Mesothelial cell of epicardium (in vitro differentiated cells): ENCODE results near the gene DDX11. TPM values are rescaled to one million over a fixed set of nuclear protein-coding genes. Genes with fewer than 3 reads are reported as not detected.
"Not testable (repeated sequence)": the region's sequence is repeated elsewhere in the genome, so short reads cannot be mapped to it uniquely, and the experiment has no call there.

Experiments used
- DNase-seq, 2 experiments: peaks; one replicate each; pipeline ENCODE4 v3.0.0; 2021; ENCODE audit warnings: low spot score in 2 of 2; ENCODE audit not compliant: unreplicated experiment in 2 of 2
- H3K27ac Mint-ChIP-seq: 2 replicates; pipeline ENCODE4 v1.8.0; 2021; ENCODE audit warnings: mixed read lengths
- H3K27me3 Mint-ChIP-seq: 2 replicates; pipeline ENCODE4 v1.8.0; 2021; ENCODE audit warnings: low read depth, mixed read lengths
- H3K36me3 Mint-ChIP-seq: 2 replicates; pipeline ENCODE4 v1.8.0; 2021; ENCODE audit warnings: mixed read lengths
- H3K4me1 Mint-ChIP-seq: 2 replicates; pipeline ENCODE4 v1.8.0; 2021; ENCODE audit warnings: mixed read lengths
- H3K4me3 Mint-ChIP-seq: 2 replicates; pipeline ENCODE4 v1.8.0; 2021; ENCODE audit warnings: mild to moderate bottlenecking, moderate library complexity, mixed read lengths
- H3K9me3 Mint-ChIP-seq: 2 replicates; pipeline ENCODE4 v1.8.0; 2021; ENCODE audit warnings: mixed read lengths
- CTCF ChIP-seq: fragments of 200-600 bp; sonication (generic); IDR thresholded peaks from one replicate; pipeline ENCODE4 v1.5.0; 2021; ENCODE audit warnings: antibody characterized with exemption; ENCODE audit not compliant: unreplicated experiment
- total RNA-seq: library from RNA; stranded (reverse); gene quantifications from 3 replicates; pipeline ENCODE4 v1.2.1, GENCODE V29; 2021

The DDX11 gene
- total RNA-seq, 1 donor from 2014 or later, result 114 TPM

DNA sequence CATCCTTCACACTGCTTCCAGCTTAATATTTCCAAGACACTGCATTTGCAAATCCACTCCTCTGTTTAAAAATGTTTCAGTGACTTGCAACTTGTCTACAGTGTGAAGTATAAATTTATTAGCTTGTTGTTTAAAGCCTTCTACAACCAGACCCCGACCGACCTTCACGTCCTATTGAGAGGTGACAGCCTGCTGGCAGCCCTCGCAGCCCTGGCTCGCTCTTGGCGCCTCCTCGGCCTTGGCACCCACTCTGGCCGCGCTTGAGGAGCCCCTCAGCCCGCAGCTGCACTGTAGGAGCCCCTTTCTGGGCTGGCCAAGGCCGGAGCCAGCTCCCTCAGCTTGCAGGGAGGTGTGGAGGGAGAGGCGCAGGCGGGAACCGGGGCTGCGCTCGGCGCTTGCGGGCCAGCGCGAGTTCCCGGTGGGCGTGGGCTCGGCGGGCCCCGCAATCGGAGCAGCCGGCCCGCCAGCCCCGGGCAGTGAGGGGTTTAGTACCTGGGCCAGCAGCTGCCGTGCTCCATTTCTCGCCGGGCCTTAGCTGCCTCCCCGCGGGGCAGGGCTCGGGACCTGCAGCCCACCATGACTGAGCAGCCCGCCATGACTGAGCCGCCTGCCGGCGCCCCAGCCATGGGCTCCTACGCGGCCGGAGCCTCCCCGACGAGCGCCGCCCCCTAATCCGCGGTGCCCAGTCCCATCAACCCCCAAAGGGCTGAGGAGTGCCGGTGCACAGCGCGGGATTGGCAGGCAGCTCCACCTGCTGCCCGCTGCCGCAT lies 2.5 kb upstream of the DDX11 start:
- H3K9me3 Mint-ChIP-seq, H3K36me3 Mint-ChIP-seq, DNase-seq, H3K27ac Mint-ChIP-seq, H3K27me3 Mint-ChIP-seq, H3K4me3 Mint-ChIP-seq: not testable (repeated sequence)
- peaks cover 27% of the 10 kb centered on the region for H3K4me1 Mint-ChIP-seq

DNA sequence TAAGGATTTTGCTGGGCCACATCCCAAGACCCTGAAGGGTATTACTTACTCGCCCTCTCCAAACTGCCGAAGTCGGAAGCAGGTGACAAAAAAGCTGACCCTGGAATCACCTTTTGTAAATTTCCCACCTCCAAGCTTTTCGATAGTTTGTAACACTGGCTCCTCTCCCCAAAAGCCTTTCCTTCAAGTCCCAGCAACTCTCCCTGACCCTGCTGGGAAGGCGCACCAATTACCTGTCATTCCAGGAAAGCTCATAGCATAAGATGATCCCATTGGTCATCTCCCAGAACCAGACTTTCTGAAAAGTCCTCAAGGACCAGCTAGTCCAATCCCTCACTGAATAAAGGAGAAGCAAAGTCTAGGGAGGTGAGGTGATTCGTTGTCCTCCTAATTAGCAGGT lies 698 bp upstream of the DDX11 start:
- Mint-ChIP-seq H3K27ac (peak overlapping the region; percentile 98), H3K4me3 (peak overlapping the region; percentile 96), H3K4me1 (peaks cover 27% of the 10 kb centered on the region)
- not testable (repeated sequence) for H3K9me3 Mint-ChIP-seq, DNase-seq, H3K27me3 Mint-ChIP-seq, H3K36me3 Mint-ChIP-seq

GRCh38 chr12:31074333-31074874 lies 744 bp downstream of the DDX11 start:
- not testable (repeated sequence) for DNase-seq, H3K27me3 Mint-ChIP-seq, H3K9me3 Mint-ChIP-seq, H3K36me3 Mint-ChIP-seq
- Mint-ChIP-seq H3K4me1 (peaks cover 27% of the 10 kb centered on the region), H3K4me3 (peak overlapping the region; percentile 96), H3K27ac (peak overlapping the region; percentile 98)
- TF ChIP-seq CTCF, result peak; percentile 45

GRCh38 chr12:31076150-31076549 lies 2.5 kb downstream of the DDX11 start:
- peaks cover 31% of the 10 kb centered on the region for H3K4me1 Mint-ChIP-seq
- not testable (repeated sequence) for H3K36me3 Mint-ChIP-seq

GRCh38 chr12:31077095-31077494 lies 3.4 kb downstream of the DDX11 start:
- H3K27ac Mint-ChIP-seq, H3K27me3 Mint-ChIP-seq, H3K4me3 Mint-ChIP-seq, H3K9me3 Mint-ChIP-seq, DNase-seq, H3K36me3 Mint-ChIP-seq: not testable (repeated sequence)
- H3K4me1 Mint-ChIP-seq, result peaks cover 31% of the 10 kb centered on the region

More at GRCh38 chr12:31076150-31076549, 2.5 kb downstream of the DDX11 start:
- DNase-seq, H3K27ac Mint-ChIP-seq, H3K9me3 Mint-ChIP-seq, H3K27me3 Mint-ChIP-seq, H3K4me3 Mint-ChIP-seq: not testable (repeated sequence)

DNA sequence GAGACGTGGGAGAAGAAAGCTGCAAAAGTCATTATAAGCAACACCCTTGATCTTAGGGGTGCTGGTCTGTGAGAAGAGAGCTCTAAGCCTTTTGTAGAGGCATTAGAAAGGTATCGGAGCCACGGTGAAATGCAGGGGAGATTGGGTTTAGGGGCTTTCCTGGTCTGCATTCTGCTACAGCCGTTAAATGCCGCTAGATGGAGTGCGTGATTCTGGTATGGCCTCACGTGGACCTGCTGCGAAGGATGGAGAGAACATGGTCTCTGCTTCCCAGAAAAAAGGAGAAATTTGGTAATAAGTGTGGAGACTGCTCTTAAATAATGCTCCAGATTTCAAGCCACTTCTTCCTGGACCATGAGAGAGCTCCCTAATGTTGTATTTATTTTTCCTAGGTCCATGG lies 4.3 kb downstream of the DDX11 start:
- H3K27me3 Mint-ChIP-seq, DNase-seq, H3K9me3 Mint-ChIP-seq, H3K4me3 Mint-ChIP-seq, H3K36me3 Mint-ChIP-seq, H3K27ac Mint-ChIP-seq: not testable (repeated sequence)
- H3K4me1 Mint-ChIP-seq, result peaks cover 24% of the 10 kb centered on the region

DNA sequence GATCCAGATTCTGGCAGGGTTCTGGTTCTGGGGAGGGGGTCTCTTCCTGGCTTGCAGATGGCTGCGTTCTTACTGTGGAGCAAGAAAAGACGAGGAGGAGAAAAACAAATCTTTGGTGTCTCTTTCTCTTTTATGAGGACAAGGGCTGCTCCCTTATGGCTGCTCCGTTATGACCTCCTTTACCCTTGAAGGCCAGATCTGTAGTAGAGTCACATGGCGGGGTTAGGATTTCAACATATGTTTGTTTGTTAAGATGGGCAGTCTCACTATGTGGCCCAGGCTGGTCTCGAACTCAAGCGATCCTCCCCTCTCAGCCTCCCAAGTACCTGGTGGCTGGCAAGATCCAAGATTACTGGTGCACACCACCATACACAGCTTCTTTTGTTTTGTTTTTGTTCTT lies 5.8 kb downstream of the DDX11 start:
- H3K4me1 Mint-ChIP-seq, result peaks cover 13% of the 10 kb centered on the region
- H3K9me3 Mint-ChIP-seq, H3K36me3 Mint-ChIP-seq, H3K27me3 Mint-ChIP-seq, H3K27ac Mint-ChIP-seq, H3K4me3 Mint-ChIP-seq, DNase-seq: not testable (repeated sequence)

DNA sequence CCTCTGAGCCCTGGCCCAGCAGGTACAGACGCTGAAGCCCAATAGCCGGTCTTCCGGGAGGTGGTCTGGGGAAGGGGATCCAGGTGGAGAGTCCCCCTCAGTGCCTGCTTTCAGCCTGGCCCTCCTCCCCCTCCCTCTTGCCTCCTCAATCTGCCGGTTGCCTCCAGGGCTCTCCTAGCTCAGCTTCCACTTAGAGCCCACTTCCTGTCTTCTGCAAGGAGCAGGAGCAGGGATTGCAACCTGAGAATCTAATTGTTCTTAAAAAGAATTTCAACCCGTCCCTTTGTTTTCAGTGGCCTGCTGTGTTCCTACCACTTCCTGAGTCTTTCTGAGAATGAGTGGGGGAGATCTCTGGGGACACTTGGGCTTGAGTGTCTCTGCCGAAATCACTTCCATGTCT lies 6.6 kb downstream of the DDX11 start:
- not testable (repeated sequence) for DNase-seq, H3K4me3 Mint-ChIP-seq, H3K4me1 Mint-ChIP-seq, H3K9me3 Mint-ChIP-seq, H3K27me3 Mint-ChIP-seq
- H3K27ac Mint-ChIP-seq, result peak overlapping the region; percentile 37
- peaks cover 12% of the 10 kb centered on the region for H3K36me3 Mint-ChIP-seq

- H3K9me3 Mint-ChIP-seq, H3K27me3 Mint-ChIP-seq, DNase-seq, H3K4me1 Mint-ChIP-seq, H3K4me3 Mint-ChIP-seq, H3K27ac Mint-ChIP-seq: not testable (repeated sequence)
- H3K36me3 Mint-ChIP-seq, result peaks cover 12% of the 10 kb centered on the region
Observed at GRCh38 chr12:31081274-31081673, 7.6 kb downstream of the DDX11 start.

- H3K4me3 Mint-ChIP-seq, DNase-seq, H3K27ac Mint-ChIP-seq, H3K4me1 Mint-ChIP-seq, H3K27me3 Mint-ChIP-seq, H3K9me3 Mint-ChIP-seq: not testable (repeated sequence)
- H3K36me3 Mint-ChIP-seq, result peaks cover 11% of the 10 kb centered on the region
Observed at GRCh38 chr12:31084241-31084640, 10.6 kb downstream of the DDX11 start.

DNA sequence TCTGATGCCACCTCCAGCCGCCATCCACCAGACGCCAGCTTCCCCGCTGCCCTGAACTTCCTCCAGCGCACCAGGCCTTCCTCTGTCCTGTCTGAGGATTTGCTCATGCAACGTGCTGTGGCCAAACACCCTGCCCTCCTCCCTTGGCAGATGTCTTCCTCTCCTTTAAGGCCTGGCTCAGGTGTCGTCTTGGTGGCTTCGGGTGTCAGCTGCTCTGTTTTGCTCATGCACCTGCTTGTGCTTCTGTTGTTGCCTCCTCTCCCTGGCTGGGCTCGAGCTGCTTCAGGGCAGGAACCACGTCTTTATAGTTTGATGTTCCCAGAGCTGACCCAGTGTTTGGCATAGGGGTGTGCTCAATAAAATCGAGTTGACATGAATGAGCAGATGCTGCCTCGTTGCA lies 12.4 kb downstream of the DDX11 start:
- DNase-seq, H3K27ac Mint-ChIP-seq, H3K9me3 Mint-ChIP-seq, H3K27me3 Mint-ChIP-seq, H3K4me1 Mint-ChIP-seq, H3K4me3 Mint-ChIP-seq: not testable (repeated sequence)
- H3K36me3 Mint-ChIP-seq, result peaks cover 12% of the 10 kb centered on the region

- H3K27ac Mint-ChIP-seq, H3K27me3 Mint-ChIP-seq, DNase-seq, H3K4me1 Mint-ChIP-seq, H3K4me3 Mint-ChIP-seq, H3K9me3 Mint-ChIP-seq: not testable (repeated sequence)
- peaks cover 13% of the 10 kb centered on the region for H3K36me3 Mint-ChIP-seq
Observed at GRCh38 chr12:31087486-31087885, 13.8 kb downstream of the DDX11 start.

DNA sequence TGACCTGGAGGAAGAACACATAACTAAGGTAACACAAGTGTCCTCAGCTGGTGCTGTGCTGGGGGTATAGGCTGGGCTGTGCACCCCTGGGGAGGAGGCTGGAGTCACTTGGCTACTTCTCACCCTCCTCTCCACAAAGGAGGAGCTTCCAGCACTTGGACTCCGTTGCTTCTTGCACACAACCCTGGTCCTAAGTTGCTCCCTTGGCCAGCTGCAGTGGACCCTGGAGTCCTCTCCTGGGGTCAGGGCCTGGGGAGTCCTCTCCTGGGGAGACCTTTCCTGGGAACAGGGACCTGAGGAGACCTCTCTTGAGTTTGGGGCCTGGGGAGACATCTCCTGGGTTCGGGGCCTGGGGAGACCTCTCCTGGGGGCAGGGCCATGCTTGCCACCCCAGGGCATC lies 14.3 kb downstream of the DDX11 start:
- not testable (repeated sequence) for H3K27ac Mint-ChIP-seq, DNase-seq, H3K4me1 Mint-ChIP-seq, H3K4me3 Mint-ChIP-seq, H3K9me3 Mint-ChIP-seq, H3K27me3 Mint-ChIP-seq
- H3K36me3 Mint-ChIP-seq, result peaks cover 15% of the 10 kb centered on the region
